Bronchial epithelial cell (primary cell): ENCODE results near the gene CH25H. TPM values are rescaled to one million over a fixed set of nuclear protein-coding genes. Genes with fewer than 3 reads are reported as not detected.
A peak's percentile ranks its signal among the peaks of the same experiment; 100 is the strongest.
"Not testable (repeated sequence)": the region's sequence is repeated elsewhere in the genome, so short reads cannot be mapped to it uniquely, and the experiment has no call there.

Source experiments
- DNase-seq: peaks from one replicate; pipeline ENCODE4 v3.0.0-alpha.2; 2010; ENCODE audit warnings: low read depth
- FAIRE-seq: peaks from 2 replicates; lab custom pipeline; 2011; peaks lifted over from hg19 to GRCh38; lab: Jason Lieb, UNC
- H3K27me3 ChIP-seq: 2 replicates; pipeline ENCODE4 v1.5.1; 2011; ENCODE audit warnings: low read length; ENCODE audit not compliant: control insufficient read depth, insufficient read depth
- H3K36me3 ChIP-seq: 2 replicates; pipeline ENCODE4 v1.5.1; 2011; ENCODE audit warnings: low read length; ENCODE audit not compliant: control insufficient read depth, insufficient read depth
- H3K4me3 ChIP-seq: 2 replicates; pipeline ENCODE4 v1.5.1; 2011; ENCODE audit warnings: mild to moderate bottlenecking, low read depth, low read length, control low read depth
- CTCF ChIP-seq: IDR thresholded peaks from 2 replicates; pipeline ENCODE4 v1.5.1; 2011; ENCODE audit warnings: mild to moderate bottlenecking, moderate library complexity, low read length, control low read depth, inconsistent platforms; ENCODE audit not compliant: insufficient read depth, severe bottlenecking
- total RNA-seq: library from RNA; depleted of rRNA; stranded (reverse); fragments of >200 nt; gene quantifications from 2 replicates; pipeline ENCODE4 v1.2.1, GENCODE V29; 2014

Gene CH25H
- total RNA-seq, 1 donor from 2014 or later: not detected

GRCh38 chr10:89250865-89251408 lies 43.8 kb upstream of the CH25H start:
- no peaks in the 10 kb centered on the region for H3K36me3 ChIP-seq
- TF ChIP-seq CTCF: no peak
- no peak for FAIRE-seq
- peak overlapping the region; percentile 65 for H3K4me3 ChIP-seq
- peak; percentile 7 for DNase-seq
- no peaks in the 10 kb centered on the region for H3K27me3 ChIP-seq

GRCh38 chr10:89248990-89249389 lies 41.9 kb upstream of the CH25H start:
- Histone ChIP-seq H3K36me3 (no peaks in the 10 kb centered on the region), H3K4me3 (no peak overlapping the region), H3K27me3 (no peaks in the 10 kb centered on the region)
- no peak for TF ChIP-seq CTCF
- DNase-seq (no peak), FAIRE-seq (no peak)

GRCh38 chr10:89247623-89248022 lies 40.5 kb upstream of the CH25H start:
- H3K27me3 ChIP-seq, H3K4me3 ChIP-seq, FAIRE-seq, DNase-seq, H3K36me3 ChIP-seq: not testable (repeated sequence)

- no peak for TF ChIP-seq CTCF
- Histone ChIP-seq H3K4me3 (no peak overlapping the region), H3K36me3 (no peaks in the 10 kb centered on the region), H3K27me3 (no peaks in the 10 kb centered on the region)
- FAIRE-seq (no peak), DNase-seq (no peak)
These were observed 38.7 kb upstream of the CH25H start for GRCh38 chr10:89245802-89246201.

- no peak for FAIRE-seq
- no peak for DNase-seq
- Histone ChIP-seq H3K27me3 (no peaks in the 10 kb centered on the region), H3K36me3 (peaks cover 1% of the 10 kb centered on the region), H3K4me3 (no peak overlapping the region)
- TF ChIP-seq CTCF: no peak
These were observed 35.9 kb upstream of the CH25H start for GRCh38 chr10:89242840-89243568.

- TF ChIP-seq CTCF: no peak
- H3K36me3 ChIP-seq: peaks cover 1% of the 10 kb centered on the region
- H3K4me3 ChIP-seq: no peak overlapping the region
- peak; percentile 42 for DNase-seq
- no peaks in the 10 kb centered on the region for H3K27me3 ChIP-seq
- FAIRE-seq: no peak
These were observed 35.2 kb upstream of the CH25H start for GRCh38 chr10:89242345-89242684.
